Measurements from ENCODE around the gene HEXIM2.

DNA sequence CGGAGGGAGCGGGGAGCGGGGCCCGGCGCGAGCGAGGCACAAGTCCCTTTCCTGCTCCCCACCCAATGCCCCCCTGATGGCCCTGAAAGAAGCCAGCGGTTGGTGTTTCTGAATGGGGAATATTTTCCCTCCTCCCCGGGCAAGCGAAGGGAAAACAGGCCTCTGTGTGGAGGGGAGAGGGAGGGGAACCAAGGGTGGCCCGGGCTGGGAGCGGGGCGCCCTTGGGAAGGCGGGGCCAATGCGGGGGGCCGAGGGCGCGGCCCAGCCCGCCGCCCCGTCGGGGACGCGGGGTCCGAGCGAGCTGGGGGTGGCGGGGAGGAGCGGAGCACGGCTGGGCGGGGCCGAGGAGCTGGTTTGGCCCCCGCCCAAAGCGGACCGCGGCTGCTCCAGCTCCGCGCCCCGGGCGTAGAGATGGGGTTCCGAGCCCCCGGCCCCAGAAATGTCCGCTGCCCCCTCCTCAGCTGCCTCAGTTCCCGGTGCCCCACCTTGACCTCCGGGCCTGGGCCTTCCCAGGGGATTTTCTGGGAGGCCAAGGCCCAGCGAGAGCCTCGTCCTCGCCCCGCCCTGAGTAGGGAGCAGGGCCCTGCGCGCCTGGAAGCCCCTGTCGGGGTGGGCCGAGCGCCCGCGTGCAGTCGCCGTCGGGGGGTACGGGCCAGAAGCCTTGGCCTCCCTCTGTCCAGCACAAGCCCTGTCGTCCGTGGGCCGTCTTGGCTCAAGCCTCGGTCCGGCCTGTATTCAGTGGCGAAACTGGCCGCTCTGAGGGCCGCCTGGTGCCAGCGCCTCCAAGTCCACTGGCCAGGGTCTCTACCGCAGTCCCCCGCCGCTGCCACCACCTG is 17.3 kb upstream of the HEXIM2 start:
- TF ChIP-seq GATA2 (IDR thresholded peaks at IDR 0.05; ENCODE audit: low read depth, low read length) (no peak), GATA3 (IDR thresholded peaks at IDR 0.05; ENCODE audit: low read depth, low read length) (no peak)

Measured in SH-SY5Y (cell line).